Measurements from ENCODE around the gene NDUFS7.

GRCh38 chr19:1369214-1369805 lies 14.4 kb upstream of the NDUFS7 start:
- no peak for TF ChIP-seq CTCF (IDR thresholded peaks at IDR 0.05)
- TF ChIP-seq POLR2A (IDR thresholded peaks at IDR 0.05): no peak
- TF ChIP-seq EP300 (IDR thresholded peaks at IDR 0.05): no peak
